ENCODE data around the gene KCNMA1.

KCNMA1 gene

GRCh38 chr10:77285529-77286182 is 352.0 kb downstream of the KCNMA1 start:
- Histone ChIP-seq H3K36me3 (replicated peaks in 1 of 2; ENCODE audit: control insufficient read depth in 2 of 2, insufficient read depth in 2 of 2, low read length in 2 of 2) (no peaks in the 10 kb centered on the region), H3K4ac (ENCODE audit: low read length) (no peak overlapping the region), H2BK5ac (ENCODE audit: low read length) (no peak overlapping the region), H3K9ac (ENCODE audit: low read depth, low read length, poor library complexity) (no peak overlapping the region), H2BK12ac (ENCODE audit: low read length) (no peak overlapping the region), H3K79me1 (ENCODE audit: low read depth, low read length) (no peaks in the 10 kb centered on the region), H3K27me3 (ENCODE audit: control insufficient read depth in 3 of 3, insufficient read depth in 3 of 3, low read depth in 1 of 3, low read length in 3 of 3) (no peaks in the 10 kb centered on the region), H3K18ac (ENCODE audit: low read length) (no peak overlapping the region), H4K91ac (ENCODE audit: low read depth, low read length, poor library complexity) (no peak overlapping the region), H2AFZ (ENCODE audit: low read length) (no peak overlapping the region), H3K14ac (ENCODE audit: low read length) (no peak overlapping the region), H3K27ac (replicated peaks; ENCODE audit: low read length) (no peak overlapping the region), H2BK120ac (ENCODE audit: low read depth, low read length) (no peak overlapping the region), H4K8ac (ENCODE audit: low read depth, low read length) (no peak overlapping the region), H3K23ac (ENCODE audit: low read depth, low read length, poor library complexity) (no peak overlapping the region), H3K9me3 (replicated peaks in 1 of 2; ENCODE audit: control insufficient read depth in 2 of 2, insufficient read depth in 1 of 2, low read depth in 1 of 2, low read length in 2 of 2) (no peaks in the 10 kb centered on the region), H3K4me2 (ENCODE audit: insufficient read depth, low read length, poor library complexity, severe bottlenecking) (no peak overlapping the region), H3K4me3 (ENCODE audit: low read length in 2 of 2) (no peak overlapping the region), H3K4me1 (ENCODE audit: control insufficient read depth in 2 of 2, insufficient read depth in 1 of 2, low read depth in 1 of 2, low read length in 2 of 2) (peaks cover 0 to 18% of the 10 kb centered on the region in 2 donors), H2BK15ac (ENCODE audit: low read length) (no peak overlapping the region), H2AK5ac (ENCODE audit: low read depth, low read length) (no peak overlapping the region)
- no CpG with 5 or more reads among the region's 1 CpG for WGBS, 2 donors (ENCODE audit: extremely low coverage in 2 of 2, insufficient read length in 2 of 2, insufficient replicate concordance in 1 of 2)
- DNase-seq (ENCODE audit: low spot score) = no peak

- Histone ChIP-seq H3K18ac (ENCODE audit: low read length) (no peak overlapping the region), H3K23ac (ENCODE audit: low read depth, low read length, poor library complexity) (no peak overlapping the region), H2AFZ (ENCODE audit: low read length) (no peak overlapping the region), H3K14ac (ENCODE audit: low read length) (no peak overlapping the region), H3K36me3 (replicated peaks in 1 of 2; ENCODE audit: control insufficient read depth in 2 of 2, insufficient read depth in 2 of 2, low read length in 2 of 2) (no peaks in the 10 kb centered on the region), H3K9me3 (replicated peaks in 1 of 2; ENCODE audit: control insufficient read depth in 2 of 2, insufficient read depth in 1 of 2, low read depth in 1 of 2, low read length in 2 of 2) (no peaks in the 10 kb centered on the region), H2BK5ac (ENCODE audit: low read length) (no peak overlapping the region), H3K4me2 (ENCODE audit: insufficient read depth, low read length, poor library complexity, severe bottlenecking) (no peak overlapping the region), H4K8ac (ENCODE audit: low read depth, low read length) (no peak overlapping the region), H2BK120ac (ENCODE audit: low read depth, low read length) (no peak overlapping the region), H3K4me3 (ENCODE audit: low read length in 2 of 2) (no peak overlapping the region), H3K27me3 (ENCODE audit: control insufficient read depth in 3 of 3, insufficient read depth in 3 of 3, low read depth in 1 of 3, low read length in 3 of 3) (no peaks in the 10 kb centered on the region), H3K4me1 (ENCODE audit: control insufficient read depth in 2 of 2, insufficient read depth in 1 of 2, low read depth in 1 of 2, low read length in 2 of 2) (peaks cover 0 to 15% of the 10 kb centered on the region in 2 donors), H3K9ac (ENCODE audit: low read depth, low read length, poor library complexity) (no peak overlapping the region), H2AK5ac (ENCODE audit: low read depth, low read length) (no peak overlapping the region), H2BK15ac (ENCODE audit: low read length) (no peak overlapping the region), H3K27ac (replicated peaks; ENCODE audit: low read length) (no peak overlapping the region), H4K91ac (ENCODE audit: low read depth, low read length, poor library complexity) (no peak overlapping the region), H3K79me1 (ENCODE audit: low read depth, low read length) (no peaks in the 10 kb centered on the region), H3K4ac (ENCODE audit: low read length) (no peak overlapping the region), H2BK12ac (ENCODE audit: low read length) (no peak overlapping the region)
- no peak for DNase-seq (ENCODE audit: low spot score)
- no CpG with 5 or more reads among the region's 6 CpGs for WGBS, 2 donors (ENCODE audit: extremely low coverage in 2 of 2, insufficient read length in 2 of 2, insufficient replicate concordance in 1 of 2)
Measured at GRCh38 chr10:77284797-77285196, 352.8 kb downstream of the KCNMA1 start.

GRCh38 chr10:77283326-77283725 is 354.3 kb downstream of the KCNMA1 start:
- Histone ChIP-seq H3K23ac (ENCODE audit: low read depth, low read length, poor library complexity) (no peak overlapping the region), H2BK15ac (ENCODE audit: low read length) (no peak overlapping the region), H2BK5ac (ENCODE audit: low read length) (no peak overlapping the region), H3K4me3 (ENCODE audit: low read length in 2 of 2) (no peak overlapping the region), H2AFZ (ENCODE audit: low read length) (no peak overlapping the region), H3K27ac (replicated peaks; ENCODE audit: low read length) (no peak overlapping the region), H4K8ac (ENCODE audit: low read depth, low read length) (no peak overlapping the region), H2BK12ac (ENCODE audit: low read length) (no peak overlapping the region), H3K4me2 (ENCODE audit: insufficient read depth, low read length, poor library complexity, severe bottlenecking) (no peak overlapping the region), H4K91ac (ENCODE audit: low read depth, low read length, poor library complexity) (no peak overlapping the region), H2AK5ac (ENCODE audit: low read depth, low read length) (no peak overlapping the region), H3K14ac (ENCODE audit: low read length) (no peak overlapping the region), H3K79me1 (ENCODE audit: low read depth, low read length) (no peaks in the 10 kb centered on the region), H3K9ac (ENCODE audit: low read depth, low read length, poor library complexity) (no peak overlapping the region), H2BK120ac (ENCODE audit: low read depth, low read length) (no peak overlapping the region), H3K27me3 (ENCODE audit: control insufficient read depth in 3 of 3, insufficient read depth in 3 of 3, low read depth in 1 of 3, low read length in 3 of 3) (no peaks in the 10 kb centered on the region), H3K4ac (ENCODE audit: low read length) (no peak overlapping the region), H3K4me1 (ENCODE audit: control insufficient read depth in 2 of 2, insufficient read depth in 1 of 2, low read depth in 1 of 2, low read length in 2 of 2) (peaks cover 0 to 10% of the 10 kb centered on the region in 2 donors), H3K9me3 (replicated peaks in 1 of 2; ENCODE audit: control insufficient read depth in 2 of 2, insufficient read depth in 1 of 2, low read depth in 1 of 2, low read length in 2 of 2) (no peaks in the 10 kb centered on the region), H3K18ac (ENCODE audit: low read length) (no peak overlapping the region), H3K36me3 (replicated peaks in 1 of 2; ENCODE audit: control insufficient read depth in 2 of 2, insufficient read depth in 2 of 2, low read length in 2 of 2) (no peaks in the 10 kb centered on the region)
- no CpG with 5 or more reads among the region's 3 CpGs for WGBS, 2 donors (ENCODE audit: extremely low coverage in 2 of 2, insufficient read length in 2 of 2, insufficient replicate concordance in 1 of 2)
- DNase-seq (ENCODE audit: low spot score) = no peak

GRCh38 chr10:77282163-77282562 is 355.4 kb downstream of the KCNMA1 start:
- H2AFZ ChIP-seq (ENCODE audit: low read length) = no peak overlapping the region
- H3K18ac ChIP-seq (ENCODE audit: low read length) = no peak overlapping the region
- no peaks in the 10 kb centered on the region for H3K79me1 ChIP-seq (ENCODE audit: low read depth, low read length)
- H3K14ac ChIP-seq (ENCODE audit: low read length) = no peak overlapping the region
- H3K27ac ChIP-seq (replicated peaks; ENCODE audit: low read length) = no peak overlapping the region
- no peak overlapping the region for H3K9ac ChIP-seq (ENCODE audit: low read depth, low read length, poor library complexity)
- no peak overlapping the region for H2BK120ac ChIP-seq (ENCODE audit: low read depth, low read length)
- H2BK15ac ChIP-seq (ENCODE audit: low read length) = no peak overlapping the region
- no peaks in the 10 kb centered on the region for H3K27me3 ChIP-seq (ENCODE audit: control insufficient read depth in 3 of 3, insufficient read depth in 3 of 3, low read depth in 1 of 3, low read length in 3 of 3)
- H3K36me3 ChIP-seq (replicated peaks in 1 of 2; ENCODE audit: control insufficient read depth in 2 of 2, insufficient read depth in 2 of 2, low read length in 2 of 2) = no peaks in the 10 kb centered on the region
- H4K91ac ChIP-seq (ENCODE audit: low read depth, low read length, poor library complexity) = no peak overlapping the region
- no peak overlapping the region for H3K4ac ChIP-seq (ENCODE audit: low read length)
- no peak overlapping the region for H3K4me2 ChIP-seq (ENCODE audit: insufficient read depth, low read length, poor library complexity, severe bottlenecking)
- H2BK12ac ChIP-seq (ENCODE audit: low read length) = no peak overlapping the region
- no peaks in the 10 kb centered on the region for H3K9me3 ChIP-seq (replicated peaks in 1 of 2; ENCODE audit: control insufficient read depth in 2 of 2, insufficient read depth in 1 of 2, low read depth in 1 of 2, low read length in 2 of 2)
- no CpG with 5 or more reads among the region's 2 CpGs for WGBS, 2 donors (ENCODE audit: extremely low coverage in 2 of 2, insufficient read length in 2 of 2, insufficient replicate concordance in 1 of 2)
- no peak overlapping the region for H2BK5ac ChIP-seq (ENCODE audit: low read length)
- H2AK5ac ChIP-seq (ENCODE audit: low read depth, low read length) = no peak overlapping the region
- H3K4me1 ChIP-seq (ENCODE audit: control insufficient read depth in 2 of 2, insufficient read depth in 1 of 2, low read depth in 1 of 2, low read length in 2 of 2) = peaks cover 0 to 5% of the 10 kb centered on the region in 2 donors
- H4K8ac ChIP-seq (ENCODE audit: low read depth, low read length) = no peak overlapping the region
- H3K4me3 ChIP-seq (ENCODE audit: low read length in 2 of 2) = no peak overlapping the region
- DNase-seq (ENCODE audit: low spot score) = no peak
- no peak overlapping the region for H3K23ac ChIP-seq (ENCODE audit: low read depth, low read length, poor library complexity)

All from neuronal stem cell (in vitro differentiated cells).